GM23338 (cell line): ENCODE results near the gene TTC23. TPM values are rescaled to one million over a fixed set of nuclear protein-coding genes. Genes with fewer than 3 reads are reported as not detected.

ENCODE experiments used
- ATAC-seq: fragments of 200-7000 bp; cut with Tn5 transposase; 3 replicates; pipeline ENCODE4 v1.9.1; 2020
- DNase-seq: peaks from one replicate; pipeline ENCODE4 v3.0.0-alpha.2; 2015; ENCODE audit warnings: low spot score
- H2AFZ ChIP-seq: fragments of 200-600 bp; sonication (generic); 2 replicates; pipeline ENCODE4 v1.8.0; 2016; ENCODE audit warnings: antibody characterized with exemption, mild to moderate bottlenecking, moderate library complexity
- H3F3A ChIP-seq: fragments of 200-600 bp; sonication (generic); replicated peaks from 2 replicates; pipeline ENCODE4 v1.8.0; 2017; ENCODE audit warnings: antibody characterized with exemption, mixed run types, low read depth
- H3K27ac ChIP-seq: fragments of 200-600 bp; sonication (generic); 2 replicates; pipeline ENCODE4 v1.6.1; 2016; ENCODE audit warnings: low read depth
- H3K27me3 ChIP-seq: fragments of 200-600 bp; sonication (generic); 2 replicates; pipeline ENCODE4 v1.8.0; 2016; ENCODE audit warnings: mild to moderate bottlenecking, mixed run types, moderate library complexity; ENCODE audit not compliant: insufficient read depth
- H3K36me3 ChIP-seq: fragments of 200-600 bp; sonication (generic); 2 replicates; pipeline ENCODE4 v1.8.0; 2016; ENCODE audit warnings: mild to moderate bottlenecking; ENCODE audit not compliant: insufficient read depth
- H3K4me1 ChIP-seq: fragments of 200-600 bp; sonication (generic); 2 replicates; pipeline ENCODE4 v1.8.0; 2016; ENCODE audit warnings: mild to moderate bottlenecking, moderate library complexity; ENCODE audit not compliant: insufficient read depth
- H3K4me2 ChIP-seq: fragments of 200-600 bp; sonication (generic); 2 replicates; pipeline ENCODE4 v1.7.1; 2017; ENCODE audit warnings: mixed run types
- H3K4me3 ChIP-seq: fragments of 200-600 bp; sonication (generic); 2 replicates; pipeline ENCODE4 v1.6.1; 2016; ENCODE audit warnings: mixed run types
- H3K79me2 ChIP-seq: fragments of 200-600 bp; sonication (generic); replicated peaks from 2 replicates; pipeline ENCODE4 v1.8.0; 2017; ENCODE audit warnings: mild to moderate bottlenecking; ENCODE audit not compliant: insufficient read depth
- H3K9me2 ChIP-seq: fragments of 200-600 bp; sonication (generic); 2 replicates; pipeline ENCODE4 v1.8.0; 2017; ENCODE audit not compliant: insufficient read depth
- H4K20me1 ChIP-seq: fragments of 200-600 bp; sonication (generic); replicated peaks from 2 replicates; pipeline ENCODE4 v1.8.0; 2017; ENCODE audit warnings: mild to moderate bottlenecking; ENCODE audit not compliant: insufficient read depth
- H3K27ac Mint-ChIP-seq: 2 replicates; pipeline ENCODE4 v1.8.0; 2020; ENCODE audit warnings: inconsistent platforms, mild to moderate bottlenecking, moderate library complexity, mixed read lengths
- H3K27me3 Mint-ChIP-seq: 3 replicates; pipeline ENCODE4 v1.8.0; 2022; ENCODE audit warnings: low read depth, mild to moderate bottlenecking, moderate library complexity, mixed read lengths, inconsistent platforms; ENCODE audit not compliant: insufficient read depth, poor library complexity
- H3K36me3 Mint-ChIP-seq: 3 replicates; pipeline ENCODE4 v1.8.0; 2021; ENCODE audit warnings: low read depth, mild to moderate bottlenecking, inconsistent platforms, moderate library complexity, mixed read lengths
- H3K4me1 Mint-ChIP-seq: 3 replicates; pipeline ENCODE4 v1.8.0; 2020; ENCODE audit warnings: mild to moderate bottlenecking, inconsistent platforms, mixed read lengths
- H3K4me3 Mint-ChIP-seq: 3 replicates; pipeline ENCODE4 v1.8.0; 2021; ENCODE audit warnings: moderate library complexity, mild to moderate bottlenecking, inconsistent platforms, mixed read lengths
- H3K9me3 Mint-ChIP-seq: 3 replicates; pipeline ENCODE4 v1.8.0; 2020; ENCODE audit warnings: moderate library complexity, mild to moderate bottlenecking, inconsistent platforms, mixed read lengths
- EZH2 ChIP-seq: fragments of 200-600 bp; sonication (generic); IDR thresholded peaks from one replicate; pipeline ENCODE4 v1.8.0; 2017; ENCODE audit warnings: antibody characterized with exemption, mild to moderate bottlenecking, low read depth; ENCODE audit not compliant: unreplicated experiment
- NANOG ChIP-seq: IDR thresholded peaks from 2 replicates; pipeline ENCODE4 v1.6.1; 2016; ENCODE audit warnings: antibody characterized with exemption, borderline replicate concordance
- POLR2AphosphoS5 ChIP-seq: IDR thresholded peaks from 2 replicates; pipeline ENCODE4 v1.6.1; 2016; ENCODE audit warnings: antibody characterized with exemption, low read depth
- STAT1 ChIP-seq: IDR thresholded peaks from one replicate; pipeline ENCODE4 v1.6.1; 2016; ENCODE audit warnings: antibody characterized with exemption; ENCODE audit not compliant: unreplicated experiment
- ZNF331 ChIP-seq: fragments of 250-450 bp; sonication (Bioruptor Pico); IDR thresholded peaks from 2 replicates; pipeline ENCODE4 v1.5.0; 2020; ENCODE audit warnings: low read depth, mild to moderate bottlenecking, moderate library complexity
- polyA plus RNA-seq: library from polyadenylated mRNA; unstranded; fragments of >200 nt; fragmentation: Nextera tagmentation; extraction: Ambion mirVana; gene quantifications from 2 replicates; pipeline ENCODE4 v1.2.1, GENCODE V29; 2016
- total RNA-seq: library from RNA; depleted of rRNA; stranded (reverse); fragments of >200 nt; shearing (Covaris generic); gene quantifications from 2 replicates; pipeline ENCODE4 v1.2.3, GENCODE V29; 2014
- TF ChIP-seq, protein P1 (sequence below): fragments of 250-450 bp; sonication (Bioruptor Pico); IDR thresholded peaks from 2 replicates; pipeline ENCODE4 v1.5.0; 2020; ENCODE audit warnings: mild to moderate bottlenecking, moderate library complexity
- TF ChIP-seq, protein P2 (sequence below): IDR thresholded peaks from one replicate; pipeline ENCODE4 v1.6.1; 2018; ENCODE audit warnings: antibody characterized with exemption; ENCODE audit not compliant: unreplicated experiment
- TF ChIP-seq, protein P3 (sequence below), 2 experiments: fragments of 200-600 bp in 1 of 2; sonication (generic) in 1 of 2; conservative IDR thresholded peaks; 2 replicates each; pipeline versions ENCODE4 v1.5.1 to v1.6.1; 2016 to 2017; ENCODE audit warnings: antibody characterized with exemption in 2 of 2, low read depth in 2 of 2, mild to moderate bottlenecking in 2 of 2, moderate library complexity in 1 of 2

The TTC23 gene
- total and polyA plus RNA-seq, 2 experiments from 2014 or later: 6.3 to 25.2 TPM

DNA sequence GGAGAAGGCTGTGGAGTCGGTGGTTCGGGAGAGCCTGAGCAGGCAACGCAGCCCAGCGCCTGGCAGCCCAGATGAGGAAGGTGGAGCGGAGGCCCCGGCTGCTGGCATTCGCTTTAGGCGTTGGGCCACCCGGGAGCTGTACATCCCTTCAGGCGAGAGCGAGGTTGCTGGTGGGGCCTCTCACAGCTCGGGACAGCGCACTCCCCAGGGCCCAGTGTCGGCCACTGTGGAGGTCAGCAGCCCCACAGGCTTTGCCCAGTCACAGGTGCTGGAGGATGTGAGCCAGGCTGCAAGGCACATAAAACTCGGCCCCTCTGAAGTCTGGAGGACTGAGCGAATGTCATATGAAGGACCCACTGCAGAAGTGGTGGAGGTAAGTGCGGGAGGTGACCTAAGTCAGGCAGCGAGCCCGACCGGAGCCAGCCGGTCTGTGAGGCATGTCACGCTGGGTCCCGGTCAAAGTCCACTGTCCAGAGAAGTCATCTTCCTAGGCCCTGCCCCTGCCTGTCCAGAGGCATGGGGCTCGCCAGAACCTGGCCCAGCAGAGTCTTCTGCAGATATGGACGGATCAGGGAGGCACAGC is 117.8 kb downstream of the TTC23 start:
- ATAC-seq: no peak
- H3K9me3 Mint-ChIP-seq: no peaks in the 10 kb centered on the region

More for the DNA sequence above, 117.8 kb downstream of the TTC23 start:
- no peaks in the 10 kb centered on the region for H3K27me3 Mint-ChIP-seq
- Histone ChIP-seq H3K4me2 (no peak overlapping the region), H4K20me1 (no peaks in the 10 kb centered on the region), H3K36me3 (no peaks in the 10 kb centered on the region), H3K9me2 (no peaks in the 10 kb centered on the region), H3K27me3 (no peaks in the 10 kb centered on the region), H3F3A (no peaks in the 10 kb centered on the region), H3K79me2 (no peaks in the 10 kb centered on the region; the same call in 1 of the 2 replicates), H3K4me3 (no peak overlapping the region), H2AFZ (no peak overlapping the region), H3K27ac (no peak overlapping the region), H3K4me1 (no peaks in the 10 kb centered on the region)
- peaks cover 9% of the 10 kb centered on the region for H3K36me3 Mint-ChIP-seq
- no peak overlapping the region for H3K27ac Mint-ChIP-seq
- no peaks in the 10 kb centered on the region for H3K4me1 Mint-ChIP-seq
- TF ChIP-seq ZNF331 (CRISPR knock-in tag) (no peak), NANOG (no peak), STAT1 (no peak), POLR2AphosphoS5 (no peak), EZH2 (no peak)
- TF ChIP-seq, protein P1, sequence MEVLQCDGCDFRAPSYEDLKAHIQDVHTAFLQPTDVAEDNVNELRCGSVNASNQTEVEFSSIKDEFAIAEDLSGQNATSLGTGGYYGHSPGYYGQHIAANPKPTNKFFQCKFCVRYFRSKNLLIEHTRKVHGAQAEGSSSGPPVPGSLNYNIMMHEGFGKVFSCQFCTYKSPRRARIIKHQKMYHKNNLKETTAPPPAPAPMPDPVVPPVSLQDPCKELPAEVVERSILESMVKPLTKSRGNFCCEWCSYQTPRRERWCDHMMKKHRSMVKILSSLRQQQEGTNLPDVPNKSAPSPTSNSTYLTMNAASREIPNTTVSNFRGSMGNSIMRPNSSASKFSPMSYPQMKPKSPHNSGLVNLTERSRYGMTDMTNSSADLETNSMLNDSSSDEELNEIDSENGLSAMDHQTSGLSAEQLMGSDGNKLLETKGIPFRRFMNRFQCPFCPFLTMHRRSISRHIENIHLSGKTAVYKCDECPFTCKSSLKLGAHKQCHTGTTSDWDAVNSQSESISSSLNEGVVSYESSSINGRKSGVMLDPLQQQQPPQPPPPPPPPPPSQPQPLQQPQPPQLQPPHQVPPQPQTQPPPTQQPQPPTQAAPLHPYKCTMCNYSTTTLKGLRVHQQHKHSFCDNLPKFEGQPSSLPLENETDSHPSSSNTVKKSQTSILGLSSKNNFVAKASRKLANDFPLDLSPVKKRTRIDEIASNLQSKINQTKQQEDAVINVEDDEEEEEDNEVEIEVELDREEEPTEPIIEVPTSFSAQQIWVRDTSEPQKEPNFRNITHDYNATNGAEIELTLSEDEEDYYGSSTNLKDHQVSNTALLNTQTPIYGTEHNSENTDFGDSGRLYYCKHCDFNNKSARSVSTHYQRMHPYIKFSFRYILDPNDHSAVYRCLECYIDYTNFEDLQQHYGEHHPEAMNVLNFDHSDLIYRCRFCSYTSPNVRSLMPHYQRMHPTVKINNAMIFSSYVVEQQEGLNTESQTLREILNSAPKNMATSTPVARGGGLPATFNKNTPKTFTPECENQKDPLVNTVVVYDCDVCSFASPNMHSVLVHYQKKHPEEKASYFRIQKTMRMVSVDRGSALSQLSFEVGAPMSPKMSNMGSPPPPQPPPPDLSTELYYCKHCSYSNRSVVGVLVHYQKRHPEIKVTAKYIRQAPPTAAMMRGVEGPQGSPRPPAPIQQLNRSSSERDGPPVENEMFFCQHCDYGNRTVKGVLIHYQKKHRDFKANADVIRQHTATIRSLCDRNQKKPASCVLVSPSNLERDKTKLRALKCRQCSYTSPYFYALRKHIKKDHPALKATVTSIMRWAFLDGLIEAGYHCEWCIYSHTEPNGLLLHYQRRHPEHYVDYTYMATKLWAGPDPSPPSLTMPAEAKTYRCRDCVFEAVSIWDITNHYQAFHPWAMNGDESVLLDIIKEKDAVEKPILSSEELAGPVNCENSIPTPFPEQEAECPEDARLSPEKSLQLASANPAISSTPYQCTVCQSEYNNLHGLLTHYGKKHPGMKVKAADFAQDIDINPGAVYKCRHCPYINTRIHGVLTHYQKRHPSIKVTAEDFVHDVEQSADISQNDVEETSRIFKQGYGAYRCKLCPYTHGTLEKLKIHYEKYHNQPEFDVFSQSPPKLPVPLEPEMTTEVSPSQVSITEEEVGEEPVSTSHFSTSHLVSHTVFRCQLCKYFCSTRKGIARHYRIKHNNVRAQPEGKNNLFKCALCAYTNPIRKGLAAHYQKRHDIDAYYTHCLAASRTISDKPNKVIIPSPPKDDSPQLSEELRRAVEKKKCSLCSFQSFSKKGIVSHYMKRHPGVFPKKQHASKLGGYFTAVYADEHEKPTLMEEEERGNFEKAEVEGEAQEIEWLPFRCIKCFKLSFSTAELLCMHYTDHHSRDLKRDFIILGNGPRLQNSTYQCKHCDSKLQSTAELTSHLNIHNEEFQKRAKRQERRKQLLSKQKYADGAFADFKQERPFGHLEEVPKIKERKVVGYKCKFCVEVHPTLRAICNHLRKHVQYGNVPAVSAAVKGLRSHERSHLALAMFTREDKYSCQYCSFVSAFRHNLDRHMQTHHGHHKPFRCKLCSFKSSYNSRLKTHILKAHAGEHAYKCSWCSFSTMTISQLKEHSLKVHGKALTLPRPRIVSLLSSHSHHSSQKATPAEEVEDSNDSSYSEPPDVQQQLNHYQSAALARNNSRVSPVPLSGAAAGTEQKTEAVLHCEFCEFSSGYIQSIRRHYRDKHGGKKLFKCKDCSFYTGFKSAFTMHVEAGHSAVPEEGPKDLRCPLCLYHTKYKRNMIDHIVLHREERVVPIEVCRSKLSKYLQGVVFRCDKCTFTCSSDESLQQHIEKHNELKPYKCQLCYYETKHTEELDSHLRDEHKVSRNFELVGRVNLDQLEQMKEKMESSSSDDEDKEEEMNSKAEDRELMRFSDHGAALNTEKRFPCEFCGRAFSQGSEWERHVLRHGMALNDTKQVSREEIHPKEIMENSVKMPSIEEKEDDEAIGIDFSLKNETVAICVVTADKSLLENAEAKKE (CRISPR knock-in tag): no peak
- TF ChIP-seq, protein P2, sequence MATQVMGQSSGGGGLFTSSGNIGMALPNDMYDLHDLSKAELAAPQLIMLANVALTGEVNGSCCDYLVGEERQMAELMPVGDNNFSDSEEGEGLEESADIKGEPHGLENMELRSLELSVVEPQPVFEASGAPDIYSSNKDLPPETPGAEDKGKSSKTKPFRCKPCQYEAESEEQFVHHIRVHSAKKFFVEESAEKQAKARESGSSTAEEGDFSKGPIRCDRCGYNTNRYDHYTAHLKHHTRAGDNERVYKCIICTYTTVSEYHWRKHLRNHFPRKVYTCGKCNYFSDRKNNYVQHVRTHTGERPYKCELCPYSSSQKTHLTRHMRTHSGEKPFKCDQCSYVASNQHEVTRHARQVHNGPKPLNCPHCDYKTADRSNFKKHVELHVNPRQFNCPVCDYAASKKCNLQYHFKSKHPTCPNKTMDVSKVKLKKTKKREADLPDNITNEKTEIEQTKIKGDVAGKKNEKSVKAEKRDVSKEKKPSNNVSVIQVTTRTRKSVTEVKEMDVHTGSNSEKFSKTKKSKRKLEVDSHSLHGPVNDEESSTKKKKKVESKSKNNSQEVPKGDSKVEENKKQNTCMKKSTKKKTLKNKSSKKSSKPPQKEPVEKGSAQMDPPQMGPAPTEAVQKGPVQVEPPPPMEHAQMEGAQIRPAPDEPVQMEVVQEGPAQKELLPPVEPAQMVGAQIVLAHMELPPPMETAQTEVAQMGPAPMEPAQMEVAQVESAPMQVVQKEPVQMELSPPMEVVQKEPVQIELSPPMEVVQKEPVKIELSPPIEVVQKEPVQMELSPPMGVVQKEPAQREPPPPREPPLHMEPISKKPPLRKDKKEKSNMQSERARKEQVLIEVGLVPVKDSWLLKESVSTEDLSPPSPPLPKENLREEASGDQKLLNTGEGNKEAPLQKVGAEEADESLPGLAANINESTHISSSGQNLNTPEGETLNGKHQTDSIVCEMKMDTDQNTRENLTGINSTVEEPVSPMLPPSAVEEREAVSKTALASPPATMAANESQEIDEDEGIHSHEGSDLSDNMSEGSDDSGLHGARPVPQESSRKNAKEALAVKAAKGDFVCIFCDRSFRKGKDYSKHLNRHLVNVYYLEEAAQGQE: no peak
- TF ChIP-seq, protein P3, sequence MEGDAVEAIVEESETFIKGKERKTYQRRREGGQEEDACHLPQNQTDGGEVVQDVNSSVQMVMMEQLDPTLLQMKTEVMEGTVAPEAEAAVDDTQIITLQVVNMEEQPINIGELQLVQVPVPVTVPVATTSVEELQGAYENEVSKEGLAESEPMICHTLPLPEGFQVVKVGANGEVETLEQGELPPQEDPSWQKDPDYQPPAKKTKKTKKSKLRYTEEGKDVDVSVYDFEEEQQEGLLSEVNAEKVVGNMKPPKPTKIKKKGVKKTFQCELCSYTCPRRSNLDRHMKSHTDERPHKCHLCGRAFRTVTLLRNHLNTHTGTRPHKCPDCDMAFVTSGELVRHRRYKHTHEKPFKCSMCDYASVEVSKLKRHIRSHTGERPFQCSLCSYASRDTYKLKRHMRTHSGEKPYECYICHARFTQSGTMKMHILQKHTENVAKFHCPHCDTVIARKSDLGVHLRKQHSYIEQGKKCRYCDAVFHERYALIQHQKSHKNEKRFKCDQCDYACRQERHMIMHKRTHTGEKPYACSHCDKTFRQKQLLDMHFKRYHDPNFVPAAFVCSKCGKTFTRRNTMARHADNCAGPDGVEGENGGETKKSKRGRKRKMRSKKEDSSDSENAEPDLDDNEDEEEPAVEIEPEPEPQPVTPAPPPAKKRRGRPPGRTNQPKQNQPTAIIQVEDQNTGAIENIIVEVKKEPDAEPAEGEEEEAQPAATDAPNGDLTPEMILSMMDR (conservative IDR thresholded peaks at IDR 0.05; ENCODE audit: low read depth in 2 of 2): no peak
- H3K4me3 Mint-ChIP-seq: no peak overlapping the region
- no peak for DNase-seq
